GM19239 (cell line): ENCODE data around the gene IQCB1.
"Not testable (repeated sequence)": the region's sequence is repeated elsewhere in the genome, so short reads cannot be mapped to it uniquely, and the experiment has no call there.

ENCODE experiments used
- DNase-seq: peaks from one replicate; pipeline ENCODE4 v3.0.0; 2011; ENCODE audit warnings: low spot score; ENCODE audit not compliant: insufficient read length
- FAIRE-seq: peaks from 2 replicates; lab custom pipeline; 2011; peaks lifted over from hg19 to GRCh38; lab: Jason Lieb, UNC

Gene IQCB1

GRCh38 chr3:121818578-121818977 lies 16.3 kb downstream of the IQCB1 start:
- FAIRE-seq (no peak), DNase-seq (no peak)

- no peak for DNase-seq
- no peak for FAIRE-seq
Observed at GRCh38 chr3:121817753-121818152, 17.1 kb downstream of the IQCB1 start.

- FAIRE-seq (peak; percentile 98), DNase-seq (peak; percentile 32)
Observed at GRCh38 chr3:121809249-121809648, 25.6 kb downstream of the IQCB1 start.

- no peak for DNase-seq
- peak; percentile 48 for FAIRE-seq
Observed at GRCh38 chr3:121803771-121804320, 31.0 kb downstream of the IQCB1 start.

- DNase-seq, result no peak
- peak; percentile 81 for FAIRE-seq
Observed at GRCh38 chr3:121800906-121801305, 34.0 kb downstream of the IQCB1 start.

GRCh38 chr3:121796970-121797369 lies 37.9 kb downstream of the IQCB1 start:
- FAIRE-seq (peak; percentile 51), DNase-seq (no peak)

- FAIRE-seq (peak; percentile 92), DNase-seq (no peak)
Observed at GRCh38 chr3:121794264-121794983, 40.4 kb downstream of the IQCB1 start.

GRCh38 chr3:121793078-121793477 lies 41.8 kb downstream of the IQCB1 start:
- DNase-seq (no peak), FAIRE-seq (no peak)

- FAIRE-seq, result no peak
- DNase-seq, result no peak
Observed at GRCh38 chr3:121786485-121786884, 48.4 kb downstream of the IQCB1 start.

- not testable (repeated sequence) for FAIRE-seq, DNase-seq
Observed at GRCh38 chr3:121782784-121783183, 52.1 kb downstream of the IQCB1 start.

- no peak for FAIRE-seq
- DNase-seq, result no peak
Observed at GRCh38 chr3:121781611-121782010, 53.2 kb downstream of the IQCB1 start.

GRCh38 chr3:121775095-121775494 lies 59.8 kb downstream of the IQCB1 start:
- FAIRE-seq, result not testable (repeated sequence)

GRCh38 chr3:121769246-121769645 lies 65.6 kb downstream of the IQCB1 start:
- no peak for DNase-seq
- FAIRE-seq, result no peak

More at GRCh38 chr3:121775095-121775494, 59.8 kb downstream of the IQCB1 start:
- not testable (repeated sequence) for DNase-seq

GRCh38 chr3:121768452-121768851 lies 66.4 kb downstream of the IQCB1 start:
- DNase-seq (no peak), FAIRE-seq (no peak)

- no peak for FAIRE-seq
- no peak for DNase-seq
Observed at GRCh38 chr3:121759541-121760202, 75.2 kb downstream of the IQCB1 start.

- DNase-seq, result no peak
- no peak for FAIRE-seq
Observed at GRCh38 chr3:121758727-121759450, 76.0 kb downstream of the IQCB1 start.

GRCh38 chr3:121757812-121758545 lies 76.9 kb downstream of the IQCB1 start:
- FAIRE-seq (no peak), DNase-seq (no peak)

GRCh38 chr3:121757087-121757811 lies 77.6 kb downstream of the IQCB1 start:
- no peak for FAIRE-seq
- DNase-seq, result no peak

GRCh38 chr3:121752772-121753171 lies 82.1 kb downstream of the IQCB1 start:
- FAIRE-seq, result no peak
- DNase-seq, result no peak
